ENCODE data around the gene TRIM29. TPM values are rescaled to one million over a fixed set of nuclear protein-coding genes. Genes with fewer than 3 reads are reported as not detected.
"Not testable (repeated sequence)": the region's sequence is repeated elsewhere in the genome, so short reads cannot be mapped to it uniquely, and the experiment has no call there.

The TRIM29 gene
- total and polyA plus RNA-seq, 9 donors: 0.11 to 5.9 (median 1.4) TPM; not detected in 1

DNA sequence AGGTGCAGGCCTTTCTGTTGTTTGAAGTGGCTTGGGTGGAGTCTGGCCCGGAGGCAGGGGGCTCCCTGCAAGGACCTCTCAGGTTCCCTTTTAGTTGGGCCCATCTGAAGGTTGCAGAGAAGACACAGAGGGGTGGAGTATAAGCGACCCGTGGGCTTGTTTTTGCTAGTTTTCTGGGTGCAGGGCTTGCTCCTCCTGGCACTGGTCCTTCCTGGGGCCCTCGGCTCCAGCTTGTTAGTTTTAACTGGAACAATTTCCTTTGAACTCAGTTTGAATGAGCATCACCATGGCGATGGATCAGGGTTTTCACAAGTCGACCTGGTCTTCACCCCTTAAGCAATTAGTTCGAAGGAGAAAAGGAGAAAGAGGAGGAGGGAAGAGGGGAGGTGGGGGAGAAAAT, 44.5 kb upstream of the TRIM29 start:
- TF ChIP-seq EP300 (IDR thresholded peaks at IDR 0.05) (no peak), POLR2A (IDR thresholded peaks at IDR 0.05) (no peak)
- TF ChIP-seq, protein P1, sequence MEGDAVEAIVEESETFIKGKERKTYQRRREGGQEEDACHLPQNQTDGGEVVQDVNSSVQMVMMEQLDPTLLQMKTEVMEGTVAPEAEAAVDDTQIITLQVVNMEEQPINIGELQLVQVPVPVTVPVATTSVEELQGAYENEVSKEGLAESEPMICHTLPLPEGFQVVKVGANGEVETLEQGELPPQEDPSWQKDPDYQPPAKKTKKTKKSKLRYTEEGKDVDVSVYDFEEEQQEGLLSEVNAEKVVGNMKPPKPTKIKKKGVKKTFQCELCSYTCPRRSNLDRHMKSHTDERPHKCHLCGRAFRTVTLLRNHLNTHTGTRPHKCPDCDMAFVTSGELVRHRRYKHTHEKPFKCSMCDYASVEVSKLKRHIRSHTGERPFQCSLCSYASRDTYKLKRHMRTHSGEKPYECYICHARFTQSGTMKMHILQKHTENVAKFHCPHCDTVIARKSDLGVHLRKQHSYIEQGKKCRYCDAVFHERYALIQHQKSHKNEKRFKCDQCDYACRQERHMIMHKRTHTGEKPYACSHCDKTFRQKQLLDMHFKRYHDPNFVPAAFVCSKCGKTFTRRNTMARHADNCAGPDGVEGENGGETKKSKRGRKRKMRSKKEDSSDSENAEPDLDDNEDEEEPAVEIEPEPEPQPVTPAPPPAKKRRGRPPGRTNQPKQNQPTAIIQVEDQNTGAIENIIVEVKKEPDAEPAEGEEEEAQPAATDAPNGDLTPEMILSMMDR (IDR thresholded peaks at IDR 0.05): no peak
- peaks cover 38% of the 10 kb centered on the region for H3K4me1 ChIP-seq (ENCODE audit: insufficient read depth)
- peak overlapping the region in 1 of 2 donors; percentile 3 for H3K27ac ChIP-seq
- no peaks in the 10 kb centered on the region for H3K36me3 ChIP-seq
- peak in 1 of 5 donors; percentile 26 for DNase-seq
- H3K9me3 ChIP-seq: no peaks in the 10 kb centered on the region
- H3K27me3 ChIP-seq: no peaks in the 10 kb centered on the region
- 61 to 68% (median 63%) methylated on average over 7 of the region's 7 CpGs for WGBS, 3 donors
- H3K4me3 ChIP-seq: no peak overlapping the region
- intact Hi-C loops (cut with DNase I): no loop called here

DNA sequence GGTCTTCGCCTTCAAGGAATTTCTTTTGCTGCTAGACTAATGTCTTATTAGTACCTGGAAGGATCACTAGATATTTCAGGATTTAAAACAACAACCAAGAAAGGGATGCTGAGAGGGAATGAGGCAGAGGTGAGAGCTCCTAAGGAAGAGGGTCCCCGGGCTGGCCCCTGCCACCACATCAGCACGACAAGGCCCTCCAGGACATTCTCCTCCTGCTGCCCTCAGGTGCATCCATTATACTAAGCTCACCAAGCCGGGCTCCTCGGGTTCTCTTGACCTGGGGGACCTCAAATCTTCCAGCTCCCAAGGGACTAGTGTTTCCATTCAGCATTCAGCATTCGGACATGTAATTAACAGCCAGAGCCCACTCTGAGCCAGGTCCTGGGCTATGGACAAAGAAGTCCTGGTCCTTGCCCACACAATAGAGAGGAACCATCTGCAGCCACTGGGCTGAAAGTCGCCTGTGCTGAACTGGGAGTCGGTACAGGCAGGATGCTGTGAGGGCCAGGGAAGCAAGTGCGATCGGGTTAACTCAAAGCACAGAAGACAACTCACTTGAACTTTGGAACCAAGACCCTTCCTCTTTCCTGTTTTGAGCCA, 43.6 kb upstream of the TRIM29 start:
- Histone ChIP-seq H3K4me1 (ENCODE audit: insufficient read depth) (peaks cover 29% of the 10 kb centered on the region), H3K27ac (peak overlapping the region in 1 of 2 donors; percentile 3), H3K9me3 (no peaks in the 10 kb centered on the region), H3K27me3 (no peaks in the 10 kb centered on the region), H3K4me3 (no peak overlapping the region), H3K36me3 (no peaks in the 10 kb centered on the region)
- TF ChIP-seq EP300 (IDR thresholded peaks at IDR 0.05) (no peak), POLR2A (IDR thresholded peaks at IDR 0.05) (no peak)
- TF ChIP-seq, protein P1 (IDR thresholded peaks at IDR 0.05): no peak
- intact Hi-C loops (cut with DNase I): no loop called here
- WGBS, 3 donors: 91 to 93% (median 91%) methylated on average over 10 of the region's 10 CpGs
- DNase-seq: peak in 1 of 5 donors; percentile 19

DNA sequence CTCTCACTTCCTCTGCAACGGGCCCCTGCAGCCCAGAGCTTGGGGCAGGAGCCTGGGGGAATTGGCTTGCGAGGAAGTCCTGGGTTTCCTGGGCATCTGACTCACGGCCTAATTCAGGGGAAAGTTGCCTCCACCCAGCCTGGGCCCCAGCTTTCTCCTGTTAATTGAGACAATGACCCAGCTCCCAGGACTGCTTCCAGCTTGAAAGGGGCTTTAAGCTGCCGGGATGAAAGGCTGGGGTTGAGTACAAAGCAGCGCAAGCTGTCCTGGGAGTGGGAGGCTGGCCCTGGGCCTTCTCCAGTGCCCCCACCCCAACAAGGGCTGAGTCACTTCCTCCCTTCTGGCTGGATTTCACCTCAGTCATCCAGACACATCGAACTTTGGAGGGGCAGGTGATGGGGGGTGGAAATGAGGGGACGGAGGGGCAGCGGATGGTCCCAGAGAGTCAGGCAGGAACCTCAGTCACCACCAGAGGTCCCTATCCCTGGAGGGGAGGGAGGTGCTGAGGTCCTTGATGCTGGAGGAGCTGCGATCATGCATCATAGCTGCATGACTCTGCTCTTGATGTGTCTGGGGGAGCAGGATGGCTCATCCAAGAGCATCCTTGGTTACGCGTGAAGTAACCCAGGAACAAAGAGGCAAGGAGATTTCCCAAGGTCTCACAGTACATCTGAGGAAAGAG, 42.8 kb upstream of the TRIM29 start:
- intact Hi-C loops (cut with DNase I): no loop called here
- WGBS, 3 donors: 56 to 67% (median 62%) methylated on average over 10 to 11 of the region's 11 CpGs
- Histone ChIP-seq H3K4me3 (no peak overlapping the region), H3K36me3 (no peaks in the 10 kb centered on the region), H3K27ac (no peak overlapping the region), H3K27me3 (no peaks in the 10 kb centered on the region), H3K9me3 (no peaks in the 10 kb centered on the region), H3K4me1 (ENCODE audit: insufficient read depth) (peaks cover 23% of the 10 kb centered on the region)
- TF ChIP-seq, protein P1 (IDR thresholded peaks at IDR 0.05): no peak
- TF ChIP-seq POLR2A (IDR thresholded peaks at IDR 0.05): no peak
- TF ChIP-seq EP300 (IDR thresholded peaks at IDR 0.05): no peak
- peak in 2 of 5 donors; percentile 41 to 54 for DNase-seq

DNA sequence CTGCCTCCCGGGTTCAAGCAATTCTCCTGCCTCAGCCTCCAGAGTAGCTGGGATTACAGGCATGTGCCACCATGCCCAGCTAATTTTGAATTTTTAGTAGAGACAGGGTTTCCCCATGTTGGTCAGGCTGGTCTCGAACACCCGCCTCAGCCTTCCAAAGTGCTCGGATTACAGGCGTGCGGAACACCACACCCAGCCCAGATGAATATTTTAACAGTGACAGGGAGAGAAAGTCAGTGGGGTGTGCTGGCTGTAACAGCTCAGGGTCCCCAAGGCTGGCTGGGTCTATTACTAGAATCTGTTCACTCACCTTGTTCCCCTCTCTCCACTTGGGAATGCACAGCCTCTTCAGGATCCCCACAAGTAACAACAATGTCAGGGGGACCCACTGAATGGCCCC, 42.1 kb upstream of the TRIM29 start:
- H3K36me3 ChIP-seq; intact Hi-C loops (cut with DNase I); H3K4me3 ChIP-seq; H3K27me3 ChIP-seq; DNase-seq; H3K27ac ChIP-seq; H3K9me3 ChIP-seq: not testable (repeated sequence)
- H3K4me1 ChIP-seq (ENCODE audit: insufficient read depth): peaks cover 20% of the 10 kb centered on the region
- 89 to 90% (median 89%) methylated on average over 6 of the region's 6 CpGs for WGBS, 3 donors

DNA sequence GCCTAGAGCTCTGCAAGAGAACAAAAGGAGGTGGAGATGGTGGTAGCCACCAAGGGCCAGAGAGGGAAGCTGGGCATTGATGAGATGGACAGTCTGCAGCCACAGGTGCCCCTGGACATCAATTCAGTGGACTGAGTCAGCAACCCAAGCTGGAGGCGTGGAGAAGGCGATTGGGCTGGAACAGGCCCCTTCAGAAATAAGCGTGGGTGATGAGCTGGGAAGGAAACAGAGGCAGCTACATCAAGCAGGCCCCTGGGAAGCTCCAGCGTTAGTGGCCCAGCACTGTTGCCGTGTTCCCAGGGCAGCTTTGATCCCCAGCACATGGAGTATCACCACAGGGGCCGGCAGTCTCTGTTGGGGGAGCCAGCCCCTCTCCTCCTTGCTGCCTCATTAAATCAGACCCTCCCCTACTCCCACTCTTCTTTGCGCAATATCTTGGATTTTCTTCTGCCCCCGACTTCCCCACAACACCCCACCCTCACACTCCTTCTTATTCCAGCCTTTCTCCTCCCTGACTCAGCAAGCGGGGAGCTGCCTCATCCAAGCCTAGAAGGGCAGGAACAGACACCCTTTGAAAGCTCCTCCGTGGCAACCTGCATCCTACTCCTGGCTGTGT, 41.3 kb upstream of the TRIM29 start:
- Histone ChIP-seq H3K9me3 (no peaks in the 10 kb centered on the region), H3K36me3 (no peaks in the 10 kb centered on the region), H3K27ac (no peak overlapping the region), H3K27me3 (no peaks in the 10 kb centered on the region), H3K4me3 (no peak overlapping the region), H3K4me1 (ENCODE audit: insufficient read depth) (peaks cover 13% of the 10 kb centered on the region)
- intact Hi-C loops (cut with DNase I): no loop called here
- WGBS, 3 donors: 60 to 69% (median 60%) methylated on average over 10 of the region's 10 CpGs
- DNase-seq: peak in 1 of 5 donors; percentile 19
- TF ChIP-seq POLR2A (IDR thresholded peaks at IDR 0.05) (no peak), EP300 (IDR thresholded peaks at IDR 0.05) (no peak)
- TF ChIP-seq, protein P1 (IDR thresholded peaks at IDR 0.05): no peak

Data from ovary (tissue), 9 donors.